Endothelial cell (in vitro differentiated cells): ENCODE measurements around the gene RTBDN. TPM values are rescaled to one million over a fixed set of nuclear protein-coding genes. Genes with fewer than 3 reads are reported as not detected.

ENCODE experiments used
- DNase-seq: peaks from one replicate; pipeline ENCODE4 v3.0.0; 2021; ENCODE audit warnings: low spot score
- H3K27ac Mint-ChIP-seq: one replicate; pipeline ENCODE4 v1.8.0; 2021; ENCODE audit warnings: mixed read lengths, inconsistent platforms; ENCODE audit not compliant: unreplicated experiment
- H3K27me3 Mint-ChIP-seq: one replicate; pipeline ENCODE4 v1.8.0; 2021; ENCODE audit warnings: mild to moderate bottlenecking, moderate library complexity, mixed read lengths, inconsistent platforms; ENCODE audit not compliant: unreplicated experiment
- H3K36me3 Mint-ChIP-seq: one replicate; pipeline ENCODE4 v1.8.0; 2021; ENCODE audit warnings: mild to moderate bottlenecking, low read depth, mixed read lengths, inconsistent platforms; ENCODE audit not compliant: unreplicated experiment
- H3K4me1 Mint-ChIP-seq: one replicate; pipeline ENCODE4 v1.8.0; 2021; ENCODE audit warnings: mild to moderate bottlenecking, mixed read lengths, inconsistent platforms; ENCODE audit not compliant: unreplicated experiment
- H3K4me3 Mint-ChIP-seq: one replicate; pipeline ENCODE4 v1.8.0; 2021; ENCODE audit warnings: mild to moderate bottlenecking, mixed read lengths, inconsistent platforms; ENCODE audit not compliant: unreplicated experiment
- H3K9me3 Mint-ChIP-seq: one replicate; pipeline ENCODE4 v1.8.0; 2021; ENCODE audit warnings: mixed read lengths, inconsistent platforms; ENCODE audit not compliant: unreplicated experiment
- microRNA-seq: library from miRNA; unstranded; fragments of <30 nt; microRNA quantifications from one replicate; pipeline ENCODE4, GENCODE V29; 2020; ENCODE audit not compliant: unreplicated experiment
- total RNA-seq: library from RNA; stranded (reverse); fragmentation: NEBNext Ultra II Directional; extraction: Animal tissue kit (Norgen Biotek cat#: 25700); gene quantifications from one replicate; pipeline ENCODE4 v1.2.1, GENCODE V29; 2021; ENCODE audit not compliant: unreplicated experiment
- TF ChIP-seq, protein P1 (sequence below): fragments of 200-600 bp; sonication (generic); IDR thresholded peaks from one replicate; pipeline ENCODE4 v1.5.0; 2021; ENCODE audit warnings: antibody characterized with exemption; ENCODE audit not compliant: unreplicated experiment

Gene RTBDN
- total RNA-seq, 1 donor from 2014 or later, result not detected

- peaks cover 16% of the 10 kb centered on the region for H3K27me3 Mint-ChIP-seq
These were observed 56.1 kb downstream of the RTBDN start for GRCh38 chr19:12778017-12778904.

GRCh38 chr19:12777217-12778016, 57.0 kb downstream of the RTBDN start:
- TF ChIP-seq, protein P1, sequence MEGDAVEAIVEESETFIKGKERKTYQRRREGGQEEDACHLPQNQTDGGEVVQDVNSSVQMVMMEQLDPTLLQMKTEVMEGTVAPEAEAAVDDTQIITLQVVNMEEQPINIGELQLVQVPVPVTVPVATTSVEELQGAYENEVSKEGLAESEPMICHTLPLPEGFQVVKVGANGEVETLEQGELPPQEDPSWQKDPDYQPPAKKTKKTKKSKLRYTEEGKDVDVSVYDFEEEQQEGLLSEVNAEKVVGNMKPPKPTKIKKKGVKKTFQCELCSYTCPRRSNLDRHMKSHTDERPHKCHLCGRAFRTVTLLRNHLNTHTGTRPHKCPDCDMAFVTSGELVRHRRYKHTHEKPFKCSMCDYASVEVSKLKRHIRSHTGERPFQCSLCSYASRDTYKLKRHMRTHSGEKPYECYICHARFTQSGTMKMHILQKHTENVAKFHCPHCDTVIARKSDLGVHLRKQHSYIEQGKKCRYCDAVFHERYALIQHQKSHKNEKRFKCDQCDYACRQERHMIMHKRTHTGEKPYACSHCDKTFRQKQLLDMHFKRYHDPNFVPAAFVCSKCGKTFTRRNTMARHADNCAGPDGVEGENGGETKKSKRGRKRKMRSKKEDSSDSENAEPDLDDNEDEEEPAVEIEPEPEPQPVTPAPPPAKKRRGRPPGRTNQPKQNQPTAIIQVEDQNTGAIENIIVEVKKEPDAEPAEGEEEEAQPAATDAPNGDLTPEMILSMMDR, result peak; percentile 98
- H3K4me1 Mint-ChIP-seq, result peaks cover 16% of the 10 kb centered on the region
- H3K27ac Mint-ChIP-seq, result peak overlapping the region; percentile 99
- no peaks in the 10 kb centered on the region for H3K9me3 Mint-ChIP-seq
- peak overlapping the region; percentile 91 for H3K4me3 Mint-ChIP-seq
- peak; percentile 92 for DNase-seq
- H3K27me3 Mint-ChIP-seq, result peaks cover 16% of the 10 kb centered on the region
- H3K36me3 Mint-ChIP-seq, result peaks cover 4% of the 10 kb centered on the region

More at GRCh38 chr19:12778017-12778904, 56.1 kb downstream of the RTBDN start:
- H3K27ac Mint-ChIP-seq, result peak overlapping the region; percentile 99
- peaks cover 16% of the 10 kb centered on the region for H3K4me1 Mint-ChIP-seq
- H3K4me3 Mint-ChIP-seq, result peak overlapping the region; percentile 91
- peak; percentile 77 for DNase-seq
- TF ChIP-seq, protein P1, result no peak
- peaks cover 4% of the 10 kb centered on the region for H3K36me3 Mint-ChIP-seq
- H3K9me3 Mint-ChIP-seq, result no peaks in the 10 kb centered on the region

Small RNA genes lying within 50 kb of the gene (microRNA-seq; reads per million reads assigned to microRNA genes)
- not detected for gene MIR5684
- gene MIR6794, result 0.21 reads per million

Other genes starting within 250 kb of the RTBDN start
- 11.9 TPM for gene ZNF490, start 223.8 kb downstream of the RTBDN start, total RNA-seq
- 29.3 TPM for gene ZNF791, start 223.7 kb downstream of the RTBDN start, total RNA-seq
- 98.4 TPM for gene MAN2B1, start 167.8 kb downstream of the RTBDN start, total RNA-seq
- 13.2 TPM for gene WDR83, start 167.8 kb downstream of the RTBDN start, total RNA-seq
- gene DHPS, start 152.7 kb downstream of the RTBDN start, total RNA-seq, result 55.3 TPM
- not detected for gene GNG14, start 146.6 kb downstream of the RTBDN start, total RNA-seq
- gene FBXW9, start 137.9 kb downstream of the RTBDN start, total RNA-seq, result 8.0 TPM
- 68.1 TPM for gene TNPO2, start 110.6 kb downstream of the RTBDN start, total RNA-seq
- 176 TPM for gene TRIR, start 99.9 kb downstream of the RTBDN start, total RNA-seq
- 77.9 TPM for gene GET3, start 97.1 kb downstream of the RTBDN start, total RNA-seq
- not detected for gene BEST2, start 82.8 kb downstream of the RTBDN start, total RNA-seq
- 30.3 TPM for gene HOOK2, start 59.0 kb downstream of the RTBDN start, total RNA-seq
- 20.6 TPM for gene JUNB, start 43.1 kb downstream of the RTBDN start, total RNA-seq
- gene PRDX2, start 32.8 kb downstream of the RTBDN start, total RNA-seq, result 215 TPM
- gene THSD8, start 32.5 kb downstream of the RTBDN start, total RNA-seq, result 14.2 TPM
- 26.9 TPM for gene RNASEH2A, start 28.0 kb downstream of the RTBDN start, total RNA-seq
- gene MAST1, start 3.9 kb upstream of the RTBDN start, total RNA-seq, result 4.1 TPM
- 12.2 TPM for gene DNASE2, start 46.9 kb upstream of the RTBDN start, total RNA-seq
- gene KLF1, start 52.6 kb upstream of the RTBDN start, total RNA-seq, result 0.54 TPM
- 20.0 TPM for gene GCDH, start 56.6 kb upstream of the RTBDN start, total RNA-seq
- gene SYCE2, start 84.7 kb upstream of the RTBDN start, total RNA-seq, result not detected
- gene FARSA, start 99.1 kb upstream of the RTBDN start, total RNA-seq, result 45.8 TPM
- 963 TPM for gene CALR, start 104.0 kb upstream of the RTBDN start, total RNA-seq
- gene RAD23A, start 111.3 kb upstream of the RTBDN start, total RNA-seq, result 44.7 TPM
- gene GADD45GIP1, start 122.6 kb upstream of the RTBDN start, total RNA-seq, result 20.8 TPM
- gene DAND5, start 135.0 kb upstream of the RTBDN start, total RNA-seq, result 0.69 TPM
- gene NFIX, start 160.9 kb upstream of the RTBDN start, total RNA-seq, result 9.9 TPM